Measurements from ENCODE around the gene DISP1.

- TF ChIP-seq CTCF (conservative IDR thresholded peaks at IDR 0.05) (no peak), EZH2 (IDR thresholded peaks at IDR 0.05; ENCODE audit: low read depth) (no peak)
Observed at GRCh38 chr1:222777463-222777862, 37.4 kb upstream of the DISP1 start.

Data from PC-9 (cell line).